Loucy (cell line): ENCODE data around the gene PFKFB4.

Experiments
- H2AFZ ChIP-seq: fragments of 200-600 bp; sonication (generic); 2 replicates; pipeline ENCODE4 v1.6.0; 2016; ENCODE audit warnings: antibody characterized with exemption, mild to moderate bottlenecking, low read length, moderate library complexity
- H3F3A ChIP-seq: fragments of 200-600 bp; 2 replicates; pipeline ENCODE4 v1.6.0; 2016; ENCODE audit warnings: antibody characterized with exemption, low read depth, mild to moderate bottlenecking
- H3K27me3 ChIP-seq: fragments of 200-600 bp; sonication (generic); 2 replicates; pipeline ENCODE4 v1.6.1; 2014; ENCODE audit warnings: low read length, mild to moderate bottlenecking; ENCODE audit not compliant: insufficient read depth, poor library complexity, severe bottlenecking
- H3K36me3 ChIP-seq: fragments of 200-600 bp; sonication (generic); 2 replicates; pipeline ENCODE4 v1.6.1; 2016; ENCODE audit warnings: low read length; ENCODE audit not compliant: insufficient read depth
- H3K4me1 ChIP-seq: fragments of 200-600 bp; sonication (generic); 2 replicates; pipeline ENCODE4 v1.5.1; 2014; ENCODE audit warnings: low read length, mild to moderate bottlenecking; ENCODE audit not compliant: insufficient read depth, poor library complexity, severe bottlenecking
- H3K4me2 ChIP-seq: fragments of 200-600 bp; sonication (generic); 2 replicates; pipeline ENCODE4 v1.6.0; 2014; ENCODE audit warnings: antibody characterized with exemption, low read length, low read depth, mild to moderate bottlenecking; ENCODE audit not compliant: poor library complexity, severe bottlenecking
- H3K4me3 ChIP-seq: fragments of 200-600 bp; sonication (generic); 2 replicates; pipeline ENCODE4 v1.5.1; 2014; ENCODE audit warnings: low read length, mild to moderate bottlenecking, mixed read lengths; ENCODE audit not compliant: poor library complexity, severe bottlenecking
- H3K79me2 ChIP-seq: fragments of 200-600 bp; sonication (generic); 2 replicates; pipeline ENCODE4 v1.6.1; 2014; ENCODE audit warnings: low read length; ENCODE audit not compliant: insufficient read depth
- H3K9ac ChIP-seq: fragments of 200-600 bp; sonication (generic); 2 replicates; pipeline ENCODE4 v1.6.0; 2014; ENCODE audit warnings: mild to moderate bottlenecking, low read depth, low read length, moderate library complexity; ENCODE audit not compliant: poor library complexity, severe bottlenecking
- H3K9me2 ChIP-seq: fragments of 200-600 bp; sonication (generic); replicated peaks from 2 replicates; pipeline ENCODE4 v1.6.1; 2016; ENCODE audit warnings: low read depth, low read length, mixed read lengths
- H3K9me3 ChIP-seq: fragments of 200-600 bp; sonication (generic); 2 replicates; pipeline ENCODE4 v1.6.1; 2014; ENCODE audit warnings: mild to moderate bottlenecking, antibody characterized with exemption, low read length, low read depth; ENCODE audit not compliant: insufficient read depth
- H4K20me1 ChIP-seq: fragments of 200-600 bp; sonication (generic); 2 replicates; pipeline ENCODE4 v1.6.0; 2014; ENCODE audit warnings: antibody characterized with exemption, low read length, mild to moderate bottlenecking; ENCODE audit not compliant: insufficient read depth, poor library complexity, severe bottlenecking
- EZH2phosphoT487 ChIP-seq: fragments of 200-600 bp; IDR thresholded peaks from 2 replicates; pipeline ENCODE4 v1.6.1; 2018; ENCODE audit warnings: antibody characterized with exemption, mild to moderate bottlenecking, moderate library complexity, borderline replicate concordance
- TF ChIP-seq, protein P1 (sequence below): fragments of 200-600 bp; sonication (generic); conservative IDR thresholded peaks from 2 replicates; pipeline ENCODE4 v1.5.1; 2014; ENCODE audit warnings: mild to moderate bottlenecking, antibody characterized with exemption, low read length

Gene PFKFB4

DNA sequence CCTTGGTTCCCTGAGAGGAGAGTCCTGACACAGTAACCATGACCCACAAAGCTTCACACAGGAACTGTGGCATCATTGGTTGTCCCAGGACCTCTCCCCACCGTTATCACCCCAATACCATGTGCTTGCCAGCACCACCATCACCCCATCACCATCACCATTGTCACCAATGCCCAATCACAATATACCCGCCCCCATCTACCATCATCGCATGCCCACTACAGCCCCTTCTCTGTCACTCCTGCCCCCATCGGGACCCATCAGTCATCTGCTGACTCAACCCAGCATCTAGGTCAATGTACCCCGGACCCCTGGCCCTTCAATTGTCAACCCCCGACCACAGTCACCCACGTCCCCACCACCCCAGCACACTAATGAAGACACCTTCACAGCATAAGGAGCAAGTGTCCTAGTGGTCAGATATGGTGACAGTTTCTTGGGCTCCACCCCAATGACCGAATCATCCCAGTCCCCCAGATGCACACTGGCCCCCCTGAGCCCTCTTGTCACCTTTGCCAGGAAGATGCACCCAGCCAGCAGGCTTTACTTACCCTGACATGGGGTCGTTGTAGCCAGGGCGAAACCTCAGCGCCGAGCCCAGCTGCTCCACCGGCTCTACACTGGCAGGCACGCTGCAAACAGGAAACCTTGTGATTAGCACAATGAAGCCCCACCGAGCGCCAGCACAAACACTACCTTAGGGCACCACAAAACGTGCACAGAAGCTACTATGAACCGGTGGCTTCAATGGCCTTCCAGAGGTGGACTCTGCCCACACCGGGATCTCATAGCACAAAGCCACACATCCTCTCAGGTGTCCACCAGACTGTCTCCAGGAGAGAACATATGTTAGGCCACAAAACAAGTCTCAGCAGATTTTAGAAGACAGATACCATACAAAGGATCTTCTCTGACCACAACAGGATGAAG, 77.7 kb downstream of the PFKFB4 start:
- peak overlapping the region; percentile 43 for H3K9ac ChIP-seq
- no peaks in the 10 kb centered on the region for H3K79me2 ChIP-seq
- no peaks in the 10 kb centered on the region for H4K20me1 ChIP-seq
- peak overlapping the region; percentile 60 for H3K4me3 ChIP-seq
- no peak overlapping the region for H2AFZ ChIP-seq
- no peaks in the 10 kb centered on the region for H3K9me2 ChIP-seq
- no peaks in the 10 kb centered on the region for H3K36me3 ChIP-seq
- H3F3A ChIP-seq, result no peaks in the 10 kb centered on the region
- TF ChIP-seq EZH2phosphoT487, result no peak
- TF ChIP-seq, protein P1, sequence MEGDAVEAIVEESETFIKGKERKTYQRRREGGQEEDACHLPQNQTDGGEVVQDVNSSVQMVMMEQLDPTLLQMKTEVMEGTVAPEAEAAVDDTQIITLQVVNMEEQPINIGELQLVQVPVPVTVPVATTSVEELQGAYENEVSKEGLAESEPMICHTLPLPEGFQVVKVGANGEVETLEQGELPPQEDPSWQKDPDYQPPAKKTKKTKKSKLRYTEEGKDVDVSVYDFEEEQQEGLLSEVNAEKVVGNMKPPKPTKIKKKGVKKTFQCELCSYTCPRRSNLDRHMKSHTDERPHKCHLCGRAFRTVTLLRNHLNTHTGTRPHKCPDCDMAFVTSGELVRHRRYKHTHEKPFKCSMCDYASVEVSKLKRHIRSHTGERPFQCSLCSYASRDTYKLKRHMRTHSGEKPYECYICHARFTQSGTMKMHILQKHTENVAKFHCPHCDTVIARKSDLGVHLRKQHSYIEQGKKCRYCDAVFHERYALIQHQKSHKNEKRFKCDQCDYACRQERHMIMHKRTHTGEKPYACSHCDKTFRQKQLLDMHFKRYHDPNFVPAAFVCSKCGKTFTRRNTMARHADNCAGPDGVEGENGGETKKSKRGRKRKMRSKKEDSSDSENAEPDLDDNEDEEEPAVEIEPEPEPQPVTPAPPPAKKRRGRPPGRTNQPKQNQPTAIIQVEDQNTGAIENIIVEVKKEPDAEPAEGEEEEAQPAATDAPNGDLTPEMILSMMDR, result no peak
- peak overlapping the region; percentile 63 for H3K4me2 ChIP-seq
- H3K4me1 ChIP-seq, result peaks cover 18% of the 10 kb centered on the region
- no peaks in the 10 kb centered on the region for H3K27me3 ChIP-seq
- no peaks in the 10 kb centered on the region for H3K9me3 ChIP-seq

DNA sequence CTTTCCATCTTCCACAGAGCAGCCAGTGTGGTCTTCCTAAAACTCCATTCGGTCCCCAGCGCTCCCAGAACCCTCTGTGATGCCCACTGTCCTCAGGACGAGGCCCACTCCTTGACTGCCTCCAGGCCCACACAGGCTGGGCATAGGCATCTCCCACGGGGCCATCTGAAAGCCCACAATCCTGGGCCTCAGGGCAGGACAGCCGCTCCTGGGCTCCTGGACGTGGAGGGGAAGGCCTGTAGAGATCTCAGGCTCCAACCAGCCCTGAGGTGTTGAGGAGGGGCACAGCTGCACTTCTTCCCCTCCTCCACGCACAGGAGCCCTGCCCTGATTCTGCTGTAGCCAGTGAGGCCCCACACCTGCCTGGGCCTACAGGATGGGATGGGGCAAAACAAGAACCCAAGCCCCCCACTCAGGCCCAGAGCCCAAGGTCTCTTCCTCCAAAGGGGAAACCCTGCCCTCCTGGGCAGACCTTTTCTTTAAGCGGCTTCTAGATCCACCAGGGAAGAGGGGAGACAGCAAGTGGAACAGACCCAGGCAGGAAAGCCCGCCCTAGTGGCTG, 78.6 kb downstream of the PFKFB4 start:
- Histone ChIP-seq H3K9me3 (no peaks in the 10 kb centered on the region), H4K20me1 (no peaks in the 10 kb centered on the region), H3F3A (no peaks in the 10 kb centered on the region), H3K9me2 (no peaks in the 10 kb centered on the region), H3K27me3 (no peaks in the 10 kb centered on the region), H3K79me2 (no peaks in the 10 kb centered on the region), H3K9ac (peak overlapping the region; percentile 43), H2AFZ (no peak overlapping the region), H3K4me3 (peak overlapping the region; percentile 60), H3K36me3 (no peaks in the 10 kb centered on the region), H3K4me2 (peak overlapping the region; percentile 63), H3K4me1 (peaks cover 24% of the 10 kb centered on the region)
- TF ChIP-seq EZH2phosphoT487, result no peak
- TF ChIP-seq, protein P1, result no peak

DNA sequence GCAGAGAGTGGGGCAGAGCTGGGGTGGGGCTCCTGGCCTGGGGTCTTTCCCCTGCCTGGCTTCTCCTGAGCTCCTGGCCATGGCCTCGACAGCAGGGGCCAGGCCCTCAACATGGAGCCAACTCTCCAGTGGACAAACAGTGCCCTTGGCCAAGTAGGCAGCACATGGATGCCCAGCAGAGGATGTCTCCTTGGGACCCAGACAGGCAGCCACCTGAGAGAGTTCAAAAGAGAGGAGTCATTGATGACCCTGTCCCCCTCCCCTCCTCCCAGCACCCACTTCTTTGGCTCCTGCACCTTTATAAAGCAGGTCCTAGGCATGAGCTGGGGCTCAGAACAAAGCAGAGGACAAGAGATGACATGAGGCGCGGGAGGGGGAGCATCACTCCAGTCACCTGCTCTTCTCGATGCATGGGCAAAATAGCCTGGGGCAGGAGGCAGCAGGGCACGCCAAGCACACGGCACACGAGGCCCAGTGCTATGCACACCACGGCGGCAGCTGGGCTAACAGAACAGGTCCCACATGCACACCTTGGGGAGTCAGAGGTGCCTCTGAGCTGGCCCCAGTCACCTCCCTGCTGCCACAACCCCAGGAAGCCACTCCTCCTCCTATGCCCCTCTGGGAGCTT, 80.1 kb downstream of the PFKFB4 start:
- H3K9me3 ChIP-seq, result no peaks in the 10 kb centered on the region
- H3K4me3 ChIP-seq, result no peak overlapping the region
- TF ChIP-seq, protein P1, result no peak
- no peak for TF ChIP-seq EZH2phosphoT487
- H3K4me2 ChIP-seq, result no peak overlapping the region
- no peak overlapping the region for H2AFZ ChIP-seq
- H3K9me2 ChIP-seq, result no peaks in the 10 kb centered on the region
- H3K79me2 ChIP-seq, result peaks cover 11% of the 10 kb centered on the region; the same call in 1 of the 2 replicates
- no peak overlapping the region for H3K9ac ChIP-seq
- no peaks in the 10 kb centered on the region for H4K20me1 ChIP-seq
- H3K36me3 ChIP-seq, result no peaks in the 10 kb centered on the region
- H3K27me3 ChIP-seq, result no peaks in the 10 kb centered on the region
- H3K4me1 ChIP-seq, result peaks cover 24% of the 10 kb centered on the region
- H3F3A ChIP-seq, result no peaks in the 10 kb centered on the region
